NCI-H128 (cell line): ENCODE data around the gene VWA7.

Experiments used
- DNase-seq: peaks from one replicate; lab custom pipeline; 2025; ENCODE audit not compliant: unreplicated experiment; lab: John Stamatoyannopoulos, UW

The VWA7 gene

GRCh38 chr6:31778999-31779885, 2.1 kb upstream of the VWA7 start:
- DNase-seq = no peak

- no peak for DNase-seq
These were observed 1.1 kb upstream of the VWA7 start for GRCh38 chr6:31778193-31778592.

- no peak for DNase-seq
These were observed 531 bp upstream of the VWA7 start for GRCh38 chr6:31777667-31778050.

- DNase-seq = peak; percentile 43
These were observed 591 bp downstream of the VWA7 start for GRCh38 chr6:31776485-31776988.

GRCh38 chr6:31775633-31776484, 1.3 kb downstream of the VWA7 start:
- DNase-seq = no peak

- DNase-seq = no peak
These were observed 1.9 kb downstream of the VWA7 start for GRCh38 chr6:31775184-31775583.

- DNase-seq = no peak
These were observed 5.2 kb downstream of the VWA7 start for GRCh38 chr6:31771992-31772358.

- DNase-seq = no peak
These were observed 6.3 kb downstream of the VWA7 start for GRCh38 chr6:31770860-31771259.

GRCh38 chr6:31769684-31770371, 7.3 kb downstream of the VWA7 start:
- DNase-seq = no peak

GRCh38 chr6:31768363-31769257, 8.5 kb downstream of the VWA7 start:
- no peak for DNase-seq

- DNase-seq = no peak
These were observed 10.0 kb downstream of the VWA7 start for GRCh38 chr6:31767096-31767645.

GRCh38 chr6:31765910-31766794, 11.0 kb downstream of the VWA7 start:
- DNase-seq = no peak

GRCh38 chr6:31765559-31765909, 11.6 kb downstream of the VWA7 start:
- no peak for DNase-seq

GRCh38 chr6:31764198-31764597, 12.9 kb downstream of the VWA7 start:
- DNase-seq = no peak

GRCh38 chr6:31763619-31763940, 13.5 kb downstream of the VWA7 start:
- no peak for DNase-seq

- no peak for DNase-seq
These were observed 14.1 kb downstream of the VWA7 start for GRCh38 chr6:31762878-31763618.

- no peak for DNase-seq
These were observed 14.8 kb downstream of the VWA7 start, which contains the start of gene SAPCD1 for GRCh38 chr6:31762356-31762755. Gene SAPCD1, plus strand, starts transcription at chr6:31762656. Its CDS starts 399 bp downstream, at chr6:31763055.

GRCh38 chr6:31761343-31761742, 15.8 kb downstream of the VWA7 start:
- DNase-seq = no peak
